Measurements from ENCODE around the gene POLR2J.

POLR2J gene

GRCh38 chr7:102427019-102427405, 51.7 kb downstream of the POLR2J start (continued):
- no peak for TF ChIP-seq TSHZ1 (tag by site-specific recombination; IDR thresholded peaks at IDR 0.05; ENCODE audit: borderline replicate concordance)

- POLR2A ChIA-PET: no interaction called here
- no peak overlapping the region for H3K4me3 ChIP-seq (ENCODE audit: low read depth, low read length)
- H3K9me3 ChIP-seq (ENCODE audit: control insufficient read depth, insufficient read depth, low read depth, low read length): no peaks in the 10 kb centered on the region
- H3K27ac ChIP-seq (ENCODE audit: extremely low read depth, low read depth, low read length): no peak overlapping the region
- CTCF ChIA-PET: interaction anchor here (0.6 kb wide), 1 partner anchor 1332 kb away, joined by 3 read pairs; no protein-coding TSS in a partner anchor
- no peak for TF ChIP-seq SP3 (tag by site-specific recombination; IDR thresholded peaks at IDR 0.05)
- TF ChIP-seq SCRT2 (tag by site-specific recombination; IDR thresholded peaks at IDR 0.05): no peak
- no peak for TF ChIP-seq ZBTB1 (tag by site-specific recombination; IDR thresholded peaks at IDR 0.05)
- TF ChIP-seq ZNF133 (tag by site-specific recombination; IDR thresholded peaks at IDR 0.05): no peak
- TF ChIP-seq ZNF792 (tag by site-specific recombination; IDR thresholded peaks at IDR 0.05): no peak
- TF ChIP-seq ZNF558 (tag by site-specific recombination; IDR thresholded peaks at IDR 0.05): no peak
- no peak for TF ChIP-seq ZXDB (tag by site-specific recombination; IDR thresholded peaks at IDR 0.05)
- no peak for TF ChIP-seq ZNF26 (tag by site-specific recombination; IDR thresholded peaks at IDR 0.05)
- TF ChIP-seq, protein P1, sequence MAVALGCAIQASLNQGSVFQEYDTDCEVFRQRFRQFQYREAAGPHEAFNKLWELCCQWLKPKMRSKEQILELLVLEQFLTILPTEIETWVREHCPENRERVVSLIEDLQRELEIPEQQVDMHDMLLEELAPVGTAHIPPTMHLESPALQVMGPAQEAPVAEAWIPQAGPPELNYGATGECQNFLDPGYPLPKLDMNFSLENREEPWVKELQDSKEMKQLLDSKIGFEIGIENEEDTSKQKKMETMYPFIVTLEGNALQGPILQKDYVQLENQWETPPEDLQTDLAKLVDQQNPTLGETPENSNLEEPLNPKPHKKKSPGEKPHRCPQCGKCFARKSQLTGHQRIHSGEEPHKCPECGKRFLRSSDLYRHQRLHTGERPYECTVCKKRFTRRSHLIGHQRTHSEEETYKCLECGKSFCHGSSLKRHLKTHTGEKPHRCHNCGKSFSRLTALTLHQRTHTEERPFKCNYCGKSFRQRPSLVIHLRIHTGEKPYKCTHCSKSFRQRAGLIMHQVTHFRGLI (tag by site-specific recombination; IDR thresholded peaks at IDR 0.05): no peak
- no peak for TF ChIP-seq ZNF777 (tag by site-specific recombination; IDR thresholded peaks at IDR 0.05; ENCODE audit: borderline replicate concordance)
- no peak for TF ChIP-seq ZNF114 (tag by site-specific recombination; IDR thresholded peaks at IDR 0.05)
- TF ChIP-seq, protein P2, sequence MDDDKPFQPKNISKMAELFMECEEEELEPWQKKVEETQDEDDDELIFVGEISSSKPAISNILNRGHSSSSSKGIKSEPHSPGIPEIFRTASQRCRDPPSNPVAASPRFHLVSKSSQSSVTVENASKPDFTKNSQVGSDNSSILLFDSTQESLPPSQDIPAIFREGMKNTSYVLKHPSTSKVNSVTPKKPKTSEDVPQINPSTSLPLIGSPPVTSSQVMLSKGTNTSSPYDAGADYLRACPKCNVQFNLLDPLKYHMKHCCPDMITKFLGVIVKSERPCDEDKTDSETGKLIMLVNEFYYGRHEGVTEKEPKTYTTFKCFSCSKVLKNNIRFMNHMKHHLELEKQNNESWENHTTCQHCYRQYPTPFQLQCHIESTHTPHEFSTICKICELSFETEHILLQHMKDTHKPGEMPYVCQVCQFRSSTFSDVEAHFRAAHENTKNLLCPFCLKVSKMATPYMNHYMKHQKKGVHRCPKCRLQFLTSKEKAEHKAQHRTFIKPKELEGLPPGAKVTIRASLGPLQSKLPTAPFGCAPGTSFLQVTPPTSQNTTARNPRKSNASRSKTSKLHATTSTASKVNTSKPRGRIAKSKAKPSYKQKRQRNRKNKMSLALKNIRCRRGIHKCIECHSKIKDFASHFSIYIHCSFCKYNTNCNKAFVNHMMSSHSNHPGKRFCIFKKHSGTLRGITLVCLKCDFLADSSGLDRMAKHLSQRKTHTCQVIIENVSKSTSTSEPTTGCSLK (tag by site-specific recombination; IDR thresholded peaks at IDR 0.05): no peak
- no peak for TF ChIP-seq ZNF704 (tag by site-specific recombination; IDR thresholded peaks at IDR 0.05)
- TF ChIP-seq ZNF433 (tag by site-specific recombination; IDR thresholded peaks at IDR 0.05; ENCODE audit: low read depth): no peak
- TF ChIP-seq, protein P3, sequence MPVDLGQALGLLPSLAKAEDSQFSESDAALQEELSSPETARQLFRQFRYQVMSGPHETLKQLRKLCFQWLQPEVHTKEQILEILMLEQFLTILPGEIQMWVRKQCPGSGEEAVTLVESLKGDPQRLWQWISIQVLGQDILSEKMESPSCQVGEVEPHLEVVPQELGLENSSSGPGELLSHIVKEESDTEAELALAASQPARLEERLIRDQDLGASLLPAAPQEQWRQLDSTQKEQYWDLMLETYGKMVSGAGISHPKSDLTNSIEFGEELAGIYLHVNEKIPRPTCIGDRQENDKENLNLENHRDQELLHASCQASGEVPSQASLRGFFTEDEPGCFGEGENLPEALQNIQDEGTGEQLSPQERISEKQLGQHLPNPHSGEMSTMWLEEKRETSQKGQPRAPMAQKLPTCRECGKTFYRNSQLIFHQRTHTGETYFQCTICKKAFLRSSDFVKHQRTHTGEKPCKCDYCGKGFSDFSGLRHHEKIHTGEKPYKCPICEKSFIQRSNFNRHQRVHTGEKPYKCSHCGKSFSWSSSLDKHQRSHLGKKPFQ (tag by site-specific recombination; IDR thresholded peaks at IDR 0.05): no peak
- no peak for TF ChIP-seq SETDB1 (IDR thresholded peaks at IDR 0.05; ENCODE audit: insufficient read length, low read length)
- peaks cover 2% of the 10 kb centered on the region; the same call in 1 of the 2 replicates for H3K4me1 ChIP-seq (ENCODE audit: control insufficient read depth, insufficient read depth, low read length)
- H3K36me3 ChIP-seq (ENCODE audit: control insufficient read depth in 2 of 2, insufficient read depth in 1 of 2, low read length in 2 of 2): peaks cover 6 to 41% of the 10 kb centered on the region in 2 experiments; a peak in 2 of 3 replicates
These were observed 52.3 kb downstream of the POLR2J start for GRCh38 chr7:102426268-102427018.

Measured in HEK293 (cell line).